K562 (cell line): ENCODE results near the gene ZNF81.

Experiments
- KLF13 ChIP-seq: fragments of 450-650 bp; IDR thresholded peaks from 2 replicates; pipeline ENCODE4 v1.6.1; 2016; ENCODE audit warnings: missing genetic modification characterization, low read depth, mild to moderate bottlenecking, missing compliant biosample characterization, moderate library complexity, borderline replicate concordance
- POLR2A ChIP-seq: fragments of 450-650 bp; conservative IDR thresholded peaks from 2 replicates; pipeline ENCODE4 v1.6.1; 2016
- RBM22 ChIP-seq: fragments of 200-400 bp; formaldehyde crosslinking; IDR thresholded peaks from 2 replicates; pipeline ENCODE4 v1.6.1; 2018; ENCODE audit warnings: low read length, low read depth; ENCODE audit not compliant: poor library complexity, severe bottlenecking
- SMC3 ChIP-seq: conservative IDR thresholded peaks from 2 replicates; pipeline ENCODE4 v1.6.1; 2011; ENCODE audit warnings: low read depth, low read length, improper control_type of control experiment; ENCODE audit not compliant: insufficient read depth
- SREBF2 ChIP-seq: sonication (generic); formaldehyde crosslinking; IDR thresholded peaks from 2 replicates; pipeline ENCODE4 v1.4.0; 2020; ENCODE audit warnings: mild to moderate bottlenecking, missing genetic modification reagents

GRCh38 chrX:47798861-47799260 is 37.8 kb upstream of the ZNF81 start:
- no peak for TF ChIP-seq SREBF2 (CRISPR knock-in tag)
- TF ChIP-seq RBM22 = no peak
- no peak for TF ChIP-seq POLR2A
- no peak for TF ChIP-seq KLF13 (tag)
- TF ChIP-seq SMC3 = no peak
